IPS-18a (cell line): ENCODE results near the gene SH2B3.
"Not testable (repeated sequence)": the region's sequence is repeated elsewhere in the genome, so short reads cannot be mapped to it uniquely, and the experiment has no call there.

Experiments
- H3K27ac ChIP-seq: one replicate; pipeline ENCODE4 v1.5.1; 2013; ENCODE audit warnings: low read length
- H3K27me3 ChIP-seq: one replicate; pipeline ENCODE4 v1.6.1; 2013; ENCODE audit warnings: mild to moderate bottlenecking, low read length; ENCODE audit not compliant: control insufficient read depth, insufficient read depth
- H3K36me3 ChIP-seq: one replicate; pipeline ENCODE4 v1.6.1; 2013; ENCODE audit warnings: low read depth, low read length; ENCODE audit not compliant: control insufficient read depth
- H3K4me1 ChIP-seq: one replicate; pipeline ENCODE4 v1.6.1; 2013; ENCODE audit warnings: low read depth, low read length; ENCODE audit not compliant: control insufficient read depth
- H3K4me3 ChIP-seq: one replicate; pipeline ENCODE4 v1.5.1; 2013; ENCODE audit warnings: low read length
- H3K9ac ChIP-seq: one replicate; pipeline ENCODE4 v1.6.1; 2013; ENCODE audit warnings: mild to moderate bottlenecking, low read length, moderate library complexity
- H3K9me3 ChIP-seq: one replicate; pipeline ENCODE4 v1.6.1; 2013; ENCODE audit warnings: low read depth, low read length; ENCODE audit not compliant: control insufficient read depth

The SH2B3 gene

GRCh38 chr12:111390910-111391309, 14.8 kb upstream of the SH2B3 start:
- no peaks in the 10 kb centered on the region for H3K4me1 ChIP-seq
- H3K36me3 ChIP-seq, result no peaks in the 10 kb centered on the region
- H3K9me3 ChIP-seq, result no peaks in the 10 kb centered on the region
- H3K9ac ChIP-seq, result no peak overlapping the region
- H3K27ac ChIP-seq, result no peak overlapping the region
- H3K27me3 ChIP-seq, result no peaks in the 10 kb centered on the region
- no peak overlapping the region for H3K4me3 ChIP-seq

DNA sequence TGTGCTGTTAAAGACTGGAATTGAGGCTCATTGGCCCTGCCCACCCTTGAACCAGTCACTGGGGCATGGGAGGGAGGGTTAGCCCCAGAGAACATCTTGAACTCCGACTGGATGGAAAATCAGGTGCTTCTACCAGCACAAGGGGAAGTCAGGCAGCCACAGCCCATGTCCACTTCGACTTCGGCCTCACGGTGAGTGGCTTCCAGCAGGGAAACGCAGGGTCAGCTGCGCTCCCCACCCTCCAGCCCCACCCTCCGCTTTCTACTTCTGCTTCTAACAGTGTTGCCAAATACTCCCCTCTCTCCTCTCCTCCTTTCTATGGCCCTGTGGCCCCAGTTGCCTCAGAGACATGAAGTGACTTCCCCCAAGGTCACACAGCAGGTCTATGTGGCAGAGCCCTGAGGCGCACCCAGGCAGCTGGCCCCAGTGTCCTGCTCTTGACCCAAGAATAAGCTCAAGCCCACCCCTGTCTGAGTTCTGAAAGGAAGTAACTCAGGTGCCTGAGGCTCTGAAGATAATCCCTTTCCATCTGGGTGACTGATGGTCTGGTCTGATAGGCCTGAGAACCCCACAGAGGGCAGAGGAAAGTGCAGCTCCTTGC, 11.9 kb upstream of the SH2B3 start:
- Histone ChIP-seq H3K9me3 (no peaks in the 10 kb centered on the region), H3K27me3 (no peaks in the 10 kb centered on the region), H3K4me1 (no peaks in the 10 kb centered on the region), H3K36me3 (no peaks in the 10 kb centered on the region), H3K4me3 (no peak overlapping the region), H3K27ac (no peak overlapping the region), H3K9ac (no peak overlapping the region)

- Histone ChIP-seq H3K9ac (no peak overlapping the region), H3K4me3 (no peak overlapping the region), H3K36me3 (no peaks in the 10 kb centered on the region), H3K27ac (no peak overlapping the region), H3K9me3 (no peaks in the 10 kb centered on the region), H3K27me3 (no peaks in the 10 kb centered on the region), H3K4me1 (no peaks in the 10 kb centered on the region)
Measured at GRCh38 chr12:111394480-111394879, 11.2 kb upstream of the SH2B3 start.

DNA sequence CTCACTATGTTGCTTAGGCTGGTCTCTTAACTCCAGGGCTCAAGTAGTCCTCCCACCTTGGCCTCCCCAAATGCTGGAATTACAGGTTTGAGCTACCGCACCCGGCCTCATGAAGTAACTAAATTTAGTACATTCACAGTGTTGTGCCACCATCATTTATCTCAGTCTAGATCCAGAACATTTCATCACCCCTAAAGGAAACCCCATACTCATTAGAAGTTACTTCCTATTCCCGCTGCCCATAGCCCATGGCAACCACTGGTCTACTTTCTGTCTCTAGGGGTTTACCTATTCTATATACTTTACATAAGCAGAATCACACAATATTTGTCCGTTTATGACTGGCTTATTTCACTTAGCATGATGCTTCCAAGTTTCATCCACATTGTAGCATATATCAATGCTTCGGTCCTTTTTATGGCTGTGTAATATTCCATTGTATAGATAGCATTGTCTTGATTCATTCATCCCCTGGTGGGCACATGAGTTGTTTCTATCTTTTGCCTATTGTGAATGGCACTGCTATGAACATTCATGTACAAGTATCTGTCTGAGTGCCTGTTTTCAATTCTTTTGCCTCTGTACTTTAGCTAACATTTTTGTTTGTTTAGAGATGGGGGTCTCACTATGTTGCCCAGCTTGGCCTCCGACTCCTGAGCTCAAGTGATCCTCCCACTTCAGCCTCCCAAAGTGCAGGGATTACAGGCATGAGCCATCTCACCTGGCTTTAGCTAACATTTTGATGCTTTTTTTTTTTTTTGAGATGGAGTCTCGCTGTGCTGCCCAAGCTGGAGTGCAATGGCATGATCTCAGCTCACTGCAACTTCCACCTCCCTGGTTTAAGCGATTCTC, 10.2 kb upstream of the SH2B3 start:
- Histone ChIP-seq H3K9me3 (no peaks in the 10 kb centered on the region), H3K4me3 (no peak overlapping the region), H3K4me1 (no peaks in the 10 kb centered on the region), H3K9ac (no peak overlapping the region), H3K36me3 (no peaks in the 10 kb centered on the region), H3K27me3 (no peaks in the 10 kb centered on the region), H3K27ac (no peak overlapping the region)

DNA sequence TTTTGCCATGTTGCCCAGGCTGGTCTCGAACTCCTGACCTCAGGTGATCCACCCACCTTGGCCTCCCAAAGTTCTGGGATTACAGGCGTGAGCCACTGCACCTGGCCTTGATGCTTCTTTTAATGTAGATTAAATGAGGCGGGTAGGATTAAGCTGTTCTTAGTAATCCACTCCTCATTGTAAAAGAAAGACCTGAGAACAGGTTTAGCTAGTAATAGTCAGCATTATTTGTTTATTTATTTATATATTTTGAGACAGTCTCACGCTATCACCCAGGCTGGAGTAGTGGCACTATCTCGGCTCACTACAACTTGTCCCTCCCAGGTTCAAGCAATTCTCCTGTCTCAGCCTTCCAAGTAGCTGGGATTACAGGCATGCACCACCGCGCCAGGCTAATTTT, 9.5 kb upstream of the SH2B3 start:
- H3K9ac ChIP-seq, H3K4me3 ChIP-seq, H3K27ac ChIP-seq, H3K36me3 ChIP-seq, H3K27me3 ChIP-seq, H3K9me3 ChIP-seq, H3K4me1 ChIP-seq: not testable (repeated sequence)

GRCh38 chr12:111396726-111397445, 8.8 kb upstream of the SH2B3 start:
- H3K27me3 ChIP-seq, result no peaks in the 10 kb centered on the region
- no peaks in the 10 kb centered on the region for H3K4me1 ChIP-seq
- H3K27ac ChIP-seq, result no peak overlapping the region
- H3K9me3 ChIP-seq, result no peaks in the 10 kb centered on the region
- no peak overlapping the region for H3K9ac ChIP-seq
- no peaks in the 10 kb centered on the region for H3K36me3 ChIP-seq
- H3K4me3 ChIP-seq, result no peak overlapping the region

DNA sequence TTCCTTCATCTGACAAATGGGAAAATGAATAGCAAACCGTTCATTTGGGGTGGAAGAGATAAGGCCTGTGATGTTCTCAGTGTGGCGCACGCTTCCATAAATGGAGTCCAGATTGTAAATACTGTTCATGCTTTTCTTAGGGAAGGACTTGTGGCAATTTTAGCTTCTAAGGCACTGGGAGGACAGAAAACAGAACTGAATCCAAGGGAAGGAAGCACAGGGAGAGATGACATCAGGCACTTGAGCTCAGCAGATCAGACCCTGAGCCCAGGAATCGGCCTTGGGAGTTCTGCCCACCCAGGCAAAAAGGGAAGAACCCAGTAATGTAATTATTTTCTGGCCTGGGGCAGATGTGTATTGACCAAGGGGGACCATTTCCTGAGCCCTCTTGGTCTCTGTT, 7.2 kb upstream of the SH2B3 start:
- Histone ChIP-seq H3K27me3 (no peaks in the 10 kb centered on the region), H3K4me3 (no peak overlapping the region), H3K36me3 (no peaks in the 10 kb centered on the region), H3K4me1 (peaks cover 6% of the 10 kb centered on the region), H3K9me3 (no peaks in the 10 kb centered on the region), H3K9ac (no peak overlapping the region), H3K27ac (no peak overlapping the region)

DNA sequence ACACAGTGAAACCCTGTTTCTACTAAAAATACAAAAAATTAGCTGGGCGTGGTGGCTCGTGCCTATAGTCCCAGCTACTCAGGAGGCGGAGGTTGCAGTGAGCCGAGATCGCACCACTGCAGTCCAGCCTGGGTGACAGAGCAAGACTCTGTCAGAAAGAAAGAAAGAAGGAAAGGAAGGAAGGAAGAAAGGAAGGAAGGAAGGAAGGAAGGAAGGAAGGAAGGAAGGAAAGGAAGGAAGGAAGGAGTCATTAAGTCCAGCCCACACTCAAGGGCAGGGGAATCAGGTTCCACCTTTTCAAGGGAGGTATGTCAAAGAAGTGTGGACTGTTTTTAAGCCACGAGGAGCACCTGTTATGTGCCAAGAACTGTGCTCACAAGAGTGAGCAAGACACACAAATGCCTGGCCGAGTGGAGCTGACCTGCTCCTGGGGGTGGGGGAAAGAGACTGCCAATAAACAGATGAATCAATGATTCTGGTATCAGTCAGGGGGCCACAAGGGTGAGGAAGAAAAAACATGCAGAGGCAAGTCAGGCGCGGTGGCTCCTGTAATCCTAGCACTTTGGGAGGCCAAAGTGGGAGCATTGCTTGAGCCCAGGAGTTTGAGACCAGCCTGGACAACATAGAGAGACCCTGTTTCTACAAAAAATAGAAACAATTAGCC, 5.8 kb upstream of the SH2B3 start:
- not testable (repeated sequence) for H3K9ac ChIP-seq, H3K36me3 ChIP-seq, H3K27me3 ChIP-seq, H3K27ac ChIP-seq, H3K9me3 ChIP-seq, H3K4me3 ChIP-seq
- H3K4me1 ChIP-seq, result peaks cover 16% of the 10 kb centered on the region

DNA sequence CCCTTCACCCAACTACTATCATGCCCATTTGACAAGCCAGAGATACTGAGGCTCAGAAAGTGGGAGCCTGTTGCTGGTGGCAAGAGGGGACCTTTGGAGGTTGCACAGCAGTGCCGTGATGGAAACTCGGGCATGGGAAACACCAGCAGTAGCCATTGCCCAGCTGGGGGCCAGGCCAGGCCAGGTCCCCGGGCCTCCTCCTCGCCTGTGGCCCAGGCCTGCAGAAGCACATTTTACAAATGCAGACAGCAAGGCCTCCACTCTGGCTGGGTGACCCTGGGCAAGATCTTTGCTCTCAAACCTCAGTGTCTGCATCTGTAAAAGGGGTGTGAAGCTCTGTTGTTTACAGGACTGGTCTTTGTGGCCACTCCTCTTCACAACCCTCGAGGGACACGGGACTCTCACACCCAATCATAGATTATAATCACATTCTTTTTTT, 4.5 kb upstream of the SH2B3 start:
- H3K4me3 ChIP-seq, result no peak overlapping the region
- no peak overlapping the region for H3K27ac ChIP-seq
- H3K36me3 ChIP-seq, result no peaks in the 10 kb centered on the region
- H3K9me3 ChIP-seq, result no peaks in the 10 kb centered on the region
- no peak overlapping the region for H3K9ac ChIP-seq
- H3K4me1 ChIP-seq, result peaks cover 16% of the 10 kb centered on the region
- no peaks in the 10 kb centered on the region for H3K27me3 ChIP-seq

DNA sequence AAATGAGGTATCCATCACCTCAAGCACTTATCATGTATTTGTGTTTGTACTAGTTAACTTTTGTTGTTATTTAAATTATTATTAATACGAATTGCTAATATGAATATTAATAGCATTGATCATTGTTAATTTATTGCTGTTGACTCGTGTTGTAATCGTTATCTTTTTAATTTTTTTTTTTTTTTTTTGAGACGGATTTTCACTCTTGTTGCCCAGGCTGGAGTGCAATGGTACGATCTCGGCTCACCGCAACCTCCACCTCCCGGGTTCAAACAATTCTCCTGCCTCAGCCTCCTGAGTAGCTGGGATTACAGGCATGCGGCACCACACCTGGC, 3.3 kb upstream of the SH2B3 start:
- H3K9me3 ChIP-seq, H3K9ac ChIP-seq, H3K27ac ChIP-seq, H3K36me3 ChIP-seq, H3K4me3 ChIP-seq, H3K27me3 ChIP-seq: not testable (repeated sequence)
- H3K4me1 ChIP-seq, result peaks cover 21% of the 10 kb centered on the region

DNA sequence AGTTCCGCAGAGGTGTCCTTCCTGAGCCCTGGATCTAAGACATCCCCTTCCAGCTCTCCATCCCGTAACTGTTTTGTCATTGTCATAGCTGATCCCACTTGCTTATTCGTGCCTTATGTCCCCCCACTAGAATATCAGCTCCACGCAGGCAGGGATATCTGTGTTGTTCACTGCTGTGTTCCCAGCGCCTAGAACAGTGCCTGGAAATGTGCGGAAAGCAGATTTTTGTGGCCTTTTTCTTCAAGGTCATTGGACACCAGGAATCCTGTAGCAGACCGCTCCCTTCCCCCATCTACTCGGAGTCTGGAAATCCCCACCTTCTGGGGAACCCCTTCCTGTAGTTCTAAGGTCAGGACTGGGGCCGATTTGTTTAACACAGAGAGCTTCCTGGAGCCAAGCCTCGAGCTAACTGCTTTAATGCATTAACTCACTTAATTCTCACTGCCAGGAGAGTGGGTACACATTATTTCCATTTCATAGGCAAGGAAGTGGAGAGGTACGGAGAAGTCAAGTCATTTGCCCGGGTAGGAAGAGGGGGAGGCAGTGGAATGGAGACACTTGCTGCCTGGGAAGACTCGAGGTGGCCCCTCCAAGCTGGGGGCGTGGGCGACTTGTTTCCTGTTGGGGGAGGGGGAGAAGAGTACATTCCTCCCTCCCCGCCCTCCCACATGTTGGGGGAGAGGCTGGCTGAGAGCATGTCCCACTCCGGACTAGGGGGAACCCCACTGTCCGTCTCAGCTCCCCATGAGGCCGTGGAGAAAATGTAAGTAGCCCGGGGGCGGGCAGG, 1.2 kb upstream of the SH2B3 start:
- Histone ChIP-seq H3K9me3 (no peaks in the 10 kb centered on the region), H3K4me1 (peaks cover 27% of the 10 kb centered on the region), H3K9ac (peak overlapping the region; percentile 85), H3K27ac (peak overlapping the region; percentile 86), H3K27me3 (no peaks in the 10 kb centered on the region), H3K36me3 (no peaks in the 10 kb centered on the region), H3K4me3 (peak overlapping the region; percentile 67)
